Superior temporal gyrus (tissue), 1 donor: ENCODE data around the gene ALDH4A1.
A peak's percentile ranks its signal among the peaks of the same experiment; 100 is the strongest.

Source experiments
- DNase-seq: peaks from one replicate; pipeline ENCODE4 v3.0.0-alpha.2; 2016; ENCODE audit errors: extremely low spot score

ALDH4A1 gene

DNA sequence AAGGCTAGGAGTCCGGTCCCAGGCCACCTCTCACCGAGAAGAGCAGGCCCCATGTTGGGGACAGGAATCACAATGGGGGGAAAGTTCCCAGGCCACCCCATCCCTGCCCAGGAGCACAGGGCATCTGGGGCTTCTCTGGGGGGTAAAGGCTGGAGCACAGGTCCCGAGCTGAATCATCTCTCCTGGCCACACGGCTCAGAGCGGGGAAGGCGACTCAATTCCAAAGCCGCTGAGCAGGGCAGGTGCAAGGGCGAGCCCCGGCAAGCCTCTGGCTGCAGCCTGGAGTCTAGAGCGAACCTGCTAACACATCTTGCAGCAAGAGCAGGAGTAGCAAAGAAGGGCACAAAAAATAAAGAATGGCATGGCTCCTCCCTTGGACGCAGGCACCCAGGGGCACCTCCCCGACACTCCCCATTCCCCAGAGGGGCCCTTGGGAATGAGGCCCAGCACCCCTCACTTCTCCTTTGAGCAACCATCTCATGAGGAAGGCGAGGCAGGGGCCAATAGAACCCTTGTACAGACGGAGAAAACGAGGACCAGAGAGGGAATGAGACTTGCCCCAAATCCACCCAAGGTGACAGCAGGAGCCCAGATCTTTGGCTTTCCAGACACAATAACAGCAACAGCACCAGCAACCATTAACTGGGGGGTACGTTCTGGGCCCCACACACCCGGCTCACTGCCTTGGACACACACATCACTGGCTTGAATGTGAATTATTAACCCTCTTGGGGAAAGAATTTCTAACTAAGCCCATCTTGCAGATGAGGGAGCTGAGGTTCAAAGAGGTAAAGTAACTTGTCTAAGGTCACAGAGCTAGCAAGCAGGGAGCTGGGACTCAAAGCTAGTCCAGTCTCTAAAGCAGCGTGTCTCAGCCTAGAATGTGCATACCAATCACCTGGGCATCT lies 20.7 kb upstream of the ALDH4A1 start:
- no peak for DNase-seq

DNA sequence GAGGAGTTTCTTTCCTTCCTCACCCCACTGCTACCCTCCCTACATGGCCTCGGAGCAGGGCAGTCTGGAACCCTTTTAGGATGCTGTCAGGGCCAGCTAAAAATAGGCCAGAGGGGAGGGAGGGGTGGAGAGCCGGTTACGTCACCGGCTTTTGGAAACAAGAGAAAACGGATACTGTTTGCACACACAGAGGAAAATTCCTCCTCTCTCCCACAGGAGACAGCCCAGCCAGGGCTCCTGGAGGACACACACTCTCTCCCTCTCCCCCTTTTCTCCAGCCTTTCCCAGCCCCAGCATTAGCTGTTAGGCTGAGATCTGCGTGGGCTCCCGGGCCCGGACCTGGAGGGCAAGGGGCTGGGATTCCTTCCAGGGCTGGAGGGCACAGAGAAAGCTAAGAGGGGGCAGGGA lies 20.0 kb upstream of the ALDH4A1 start:
- peak; percentile 79 for DNase-seq

DNA sequence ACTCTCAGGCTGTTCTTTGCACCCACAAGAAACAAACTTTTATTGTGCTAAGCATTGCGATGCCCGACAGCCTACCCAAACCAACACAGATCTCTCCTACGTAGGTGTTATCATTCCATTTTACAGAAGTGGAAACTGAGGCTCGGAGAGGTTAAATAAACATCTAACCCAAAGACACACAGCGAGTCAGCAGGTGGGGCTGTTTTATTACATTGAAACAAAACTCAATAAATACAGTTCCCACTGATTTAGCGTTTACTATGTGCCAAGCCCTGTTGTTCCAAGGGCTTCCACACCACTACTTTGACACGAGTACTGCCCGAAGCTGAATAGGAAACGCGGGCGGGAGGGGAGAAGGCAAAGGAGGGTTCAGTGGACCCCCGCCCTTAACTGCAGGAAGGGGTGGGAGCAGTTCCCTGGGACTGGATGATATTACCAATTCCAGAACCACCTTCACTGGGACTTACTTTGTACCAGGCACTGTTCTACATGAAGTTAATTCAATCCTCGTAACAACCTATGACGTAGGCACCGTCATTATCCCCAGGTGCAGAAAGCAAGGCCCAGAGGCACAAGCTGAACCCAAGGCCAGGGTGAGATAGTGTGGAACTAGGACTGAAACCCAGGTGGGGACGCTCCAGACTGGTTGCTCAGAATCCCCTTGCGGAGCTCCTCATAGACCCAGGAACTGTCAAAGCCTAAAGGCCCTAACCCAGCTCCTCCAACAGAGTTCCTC lies 19.3 kb upstream of the ALDH4A1 start:
- peak; percentile 61 for DNase-seq

DNA sequence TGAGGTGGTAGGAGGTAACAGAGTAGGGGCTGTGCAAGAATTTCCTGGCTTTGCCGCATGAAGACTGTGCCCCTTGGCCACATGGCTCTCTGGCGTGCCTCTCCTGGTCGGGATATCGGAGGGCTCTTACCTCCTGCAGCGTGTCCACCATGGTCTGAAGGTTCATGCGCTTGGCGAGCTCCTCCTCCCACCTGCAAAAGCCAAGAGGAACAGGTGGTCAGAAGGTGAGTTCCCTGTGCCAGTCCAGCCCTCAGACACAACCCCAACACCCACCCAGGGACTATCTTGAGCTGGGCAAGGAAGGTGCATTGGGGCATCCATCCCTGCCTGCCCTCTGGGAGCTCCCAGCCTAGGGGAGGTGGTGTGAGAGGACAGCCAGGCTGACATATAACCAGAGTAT lies 18.6 kb upstream of the ALDH4A1 start:
- no peak for DNase-seq

DNA sequence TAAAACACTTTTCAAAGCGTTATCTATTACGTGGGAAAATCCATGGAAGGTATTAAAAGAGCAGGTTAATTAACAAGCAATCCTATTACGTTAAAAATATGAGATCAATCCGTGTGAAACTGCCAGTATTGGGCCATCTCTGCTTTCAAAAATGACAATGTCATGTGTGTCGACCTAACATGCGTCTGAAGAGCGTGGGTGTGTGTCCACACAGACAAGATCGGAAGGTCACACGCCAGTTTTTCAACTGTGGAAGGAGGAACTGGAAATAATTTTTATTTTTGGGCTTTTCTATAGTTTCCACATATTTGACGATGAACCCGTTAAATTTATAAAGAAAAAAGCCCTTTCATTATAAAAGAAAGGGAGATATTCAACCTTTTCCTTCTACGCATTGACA lies 17.6 kb upstream of the ALDH4A1 start:
- DNase-seq, result no peak

DNA sequence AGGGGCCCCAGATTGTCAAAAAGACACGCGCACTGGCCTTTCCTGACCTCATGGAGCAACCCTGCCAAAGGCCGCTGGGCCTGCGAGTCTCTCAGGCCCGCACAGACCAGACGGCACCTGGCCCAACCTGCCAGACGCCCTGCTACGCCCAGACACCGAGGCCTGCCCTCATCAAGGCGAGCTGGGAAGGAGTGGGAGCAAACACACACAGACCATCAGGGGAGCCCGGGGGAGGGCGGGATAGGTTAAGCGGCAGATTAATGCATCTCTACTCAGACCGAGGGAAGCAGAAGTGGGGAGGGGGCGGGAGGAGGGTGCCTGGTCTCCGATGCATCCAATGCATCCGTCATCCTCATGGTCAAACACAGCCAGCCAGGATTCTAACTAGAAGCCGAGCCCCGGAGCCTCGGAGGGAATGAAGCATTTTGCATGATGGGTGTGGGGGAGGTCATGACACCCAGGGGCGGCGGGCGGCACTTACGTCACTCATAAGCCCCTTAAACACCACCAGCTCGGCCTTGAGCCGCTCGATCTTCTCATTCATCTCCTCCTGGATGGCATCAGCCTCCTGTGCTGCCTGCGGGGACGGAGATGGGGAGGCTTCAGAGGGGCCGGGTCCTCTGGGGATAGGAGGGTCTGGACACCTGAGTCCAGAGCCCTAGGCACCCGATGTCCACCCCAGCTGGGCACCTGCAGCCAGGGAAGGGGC lies 17.0 kb upstream of the ALDH4A1 start:
- no peak for DNase-seq

DNA sequence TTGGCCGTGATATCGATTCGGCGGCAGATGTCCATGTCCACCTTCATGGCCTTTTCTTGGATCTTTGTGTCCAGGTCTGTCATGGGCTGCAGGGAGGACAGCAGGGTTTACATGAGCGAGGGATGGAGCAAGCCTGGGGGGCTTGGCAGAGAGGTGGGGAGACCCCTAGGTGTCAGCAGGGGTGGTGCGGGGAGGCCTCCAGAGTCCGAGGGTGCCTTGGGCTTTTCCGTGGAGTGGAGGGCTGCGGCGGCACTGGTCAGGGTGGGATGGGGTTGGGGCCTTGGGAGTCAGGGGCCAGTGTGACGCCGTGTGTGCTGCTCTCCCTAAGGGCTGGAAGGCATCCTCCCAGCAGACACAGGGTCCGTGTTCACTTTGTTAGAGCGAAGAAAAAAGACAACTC lies 16.1 kb upstream of the ALDH4A1 start:
- no peak for DNase-seq

DNA sequence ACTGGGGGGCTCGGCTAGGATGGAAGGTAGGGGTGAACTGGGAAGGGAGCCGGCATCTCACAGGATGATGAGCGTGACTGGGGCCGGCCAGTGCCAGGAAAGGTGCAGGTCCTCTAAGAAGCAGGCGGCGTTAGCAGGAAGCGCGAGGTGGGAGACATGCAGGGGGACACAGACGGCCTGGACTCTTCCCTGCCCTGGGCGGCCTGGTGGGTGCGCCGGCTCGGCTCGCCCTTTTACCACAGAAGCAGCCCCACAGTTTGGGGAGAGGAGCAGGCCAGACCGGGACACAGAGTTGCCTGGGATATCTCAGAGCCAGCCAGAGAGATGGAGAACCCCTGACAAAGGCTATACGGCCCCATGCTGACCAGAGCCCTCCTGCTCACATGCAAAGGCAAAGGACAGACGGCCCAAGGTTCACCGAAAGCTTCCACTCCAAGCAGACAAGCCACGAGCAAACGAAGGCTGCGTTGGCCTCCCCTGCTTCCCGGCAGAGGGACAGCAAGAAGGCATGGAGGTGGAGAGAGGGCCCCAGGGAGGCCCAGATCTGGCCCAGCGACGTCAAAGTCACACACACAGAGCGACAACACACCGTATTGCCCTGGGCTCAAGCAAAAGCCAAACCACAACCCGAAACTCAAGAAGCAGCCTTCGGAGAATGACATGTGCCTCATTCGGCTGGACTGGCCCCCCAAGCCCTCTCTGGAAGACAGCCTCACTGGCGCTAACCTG lies 14.9 kb upstream of the ALDH4A1 start:
- DNase-seq, result no peak

DNA sequence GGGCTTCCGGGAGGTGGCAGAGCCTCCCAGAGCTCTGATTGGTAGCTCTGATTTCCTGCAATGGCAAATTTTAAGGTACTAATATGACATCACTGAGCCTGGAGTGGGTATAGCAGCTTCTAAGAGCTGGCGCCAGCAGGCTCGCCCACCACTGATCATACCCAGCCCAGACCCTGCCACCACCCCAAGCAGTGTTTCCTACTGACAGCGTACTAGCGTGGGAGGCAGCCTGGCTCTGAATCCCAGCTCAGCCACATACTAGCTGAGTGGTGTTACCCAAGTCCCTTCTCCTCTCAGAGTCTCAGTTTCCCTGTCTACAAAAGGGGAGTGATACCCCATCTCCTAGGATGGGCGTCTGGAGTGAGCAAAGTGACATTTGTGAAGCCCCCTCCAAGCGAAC lies 13.0 kb upstream of the ALDH4A1 start:
- no peak for DNase-seq

DNA sequence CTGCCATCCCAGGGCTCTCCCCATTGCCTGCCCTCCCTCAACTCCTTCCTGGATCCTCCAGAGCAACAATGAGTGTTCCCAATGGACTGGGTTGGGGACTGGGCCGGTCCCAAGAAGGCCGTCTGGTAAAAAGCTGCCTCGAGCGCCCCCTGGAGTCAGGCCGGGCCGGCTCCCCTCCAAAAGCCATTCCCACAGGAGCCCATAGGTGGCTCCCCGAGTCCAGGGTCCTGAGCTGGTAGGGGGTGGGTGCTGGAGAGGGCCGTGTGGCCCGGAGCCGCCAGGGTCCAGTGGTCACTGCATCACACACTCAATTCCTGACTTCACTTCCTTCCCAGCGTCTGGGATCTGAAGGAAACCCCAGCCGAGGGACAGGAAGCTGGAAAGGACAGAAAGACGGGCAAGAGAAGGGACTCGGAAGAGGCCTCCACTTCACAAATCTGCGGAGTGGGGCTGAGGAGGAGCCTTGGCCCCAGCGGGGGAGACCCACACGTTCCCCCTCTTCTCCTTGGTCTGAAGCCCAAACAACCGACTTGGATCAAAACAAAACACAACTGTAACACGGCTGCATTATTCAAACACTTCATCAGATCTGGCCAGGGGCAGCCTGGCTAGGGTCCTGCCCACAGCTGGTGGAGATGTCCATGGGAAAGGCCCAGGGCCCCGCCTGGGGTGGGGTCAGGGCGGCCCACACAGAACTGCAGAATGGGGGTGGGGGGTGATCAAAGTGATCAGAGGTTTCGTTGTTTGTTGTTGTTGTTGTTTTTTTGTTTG lies 10.9 kb upstream of the ALDH4A1 start:
- peak; percentile 85 for DNase-seq

DNA sequence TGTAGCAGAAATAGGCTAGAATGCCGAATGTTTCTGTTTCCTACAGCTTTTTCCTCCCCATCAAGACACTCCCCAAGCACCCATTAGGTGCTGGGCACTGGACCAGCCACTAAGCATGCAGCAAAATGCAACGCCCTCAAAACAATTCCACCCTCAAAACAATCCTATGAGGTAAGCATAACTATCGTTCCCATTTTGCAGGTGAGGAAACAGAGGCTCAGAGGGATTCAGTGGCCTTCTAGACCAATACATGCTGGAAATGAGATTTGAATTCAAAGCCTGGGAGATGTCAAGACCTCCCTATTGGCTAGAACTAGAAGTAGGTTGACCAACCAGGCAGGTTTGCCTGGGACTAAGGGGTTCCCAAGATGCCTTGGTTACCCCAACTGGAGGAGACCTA lies 10.2 kb upstream of the ALDH4A1 start:
- no peak for DNase-seq

DNA sequence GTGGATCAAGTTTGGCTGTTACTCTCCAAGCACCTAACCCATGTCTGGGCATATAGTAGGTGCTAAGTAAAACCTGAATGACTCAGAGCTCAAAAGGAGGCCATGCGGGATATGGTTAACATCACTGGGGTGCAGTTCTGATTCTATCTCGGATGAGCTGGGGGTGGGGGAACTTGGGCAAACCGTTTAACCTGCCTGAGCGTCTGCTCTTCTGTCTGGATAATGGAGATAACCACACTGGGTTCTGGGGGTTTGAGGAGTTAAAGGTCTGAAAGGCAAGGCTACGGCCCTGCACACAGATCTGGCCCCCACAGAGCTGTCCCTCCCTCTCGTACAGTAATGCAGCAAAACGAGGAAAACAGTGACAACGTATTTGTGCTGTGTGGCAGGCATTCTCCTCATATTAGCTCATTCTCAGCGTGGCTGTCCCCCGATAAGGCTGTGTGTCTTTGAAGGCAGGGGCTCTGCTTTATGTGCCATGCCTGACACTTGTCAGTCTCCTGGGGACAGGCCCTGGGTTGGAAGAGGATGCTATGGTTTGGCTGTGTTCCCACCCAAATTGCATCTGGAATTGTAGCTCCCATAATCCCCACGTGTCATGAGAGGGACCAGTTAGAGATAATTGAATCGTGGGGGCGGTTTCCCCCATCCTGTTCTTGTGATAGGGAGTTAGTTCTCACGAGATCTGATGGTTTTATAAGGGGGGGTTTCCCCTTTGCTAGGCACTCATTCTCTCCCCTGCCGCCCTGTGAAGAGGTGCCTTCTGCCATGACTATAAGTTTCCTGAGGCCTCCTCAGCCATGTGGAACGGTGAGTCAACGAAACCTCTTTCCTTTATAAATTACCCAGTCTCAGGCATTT lies 6.8 kb upstream of the ALDH4A1 start:
- DNase-seq, result no peak

DNA sequence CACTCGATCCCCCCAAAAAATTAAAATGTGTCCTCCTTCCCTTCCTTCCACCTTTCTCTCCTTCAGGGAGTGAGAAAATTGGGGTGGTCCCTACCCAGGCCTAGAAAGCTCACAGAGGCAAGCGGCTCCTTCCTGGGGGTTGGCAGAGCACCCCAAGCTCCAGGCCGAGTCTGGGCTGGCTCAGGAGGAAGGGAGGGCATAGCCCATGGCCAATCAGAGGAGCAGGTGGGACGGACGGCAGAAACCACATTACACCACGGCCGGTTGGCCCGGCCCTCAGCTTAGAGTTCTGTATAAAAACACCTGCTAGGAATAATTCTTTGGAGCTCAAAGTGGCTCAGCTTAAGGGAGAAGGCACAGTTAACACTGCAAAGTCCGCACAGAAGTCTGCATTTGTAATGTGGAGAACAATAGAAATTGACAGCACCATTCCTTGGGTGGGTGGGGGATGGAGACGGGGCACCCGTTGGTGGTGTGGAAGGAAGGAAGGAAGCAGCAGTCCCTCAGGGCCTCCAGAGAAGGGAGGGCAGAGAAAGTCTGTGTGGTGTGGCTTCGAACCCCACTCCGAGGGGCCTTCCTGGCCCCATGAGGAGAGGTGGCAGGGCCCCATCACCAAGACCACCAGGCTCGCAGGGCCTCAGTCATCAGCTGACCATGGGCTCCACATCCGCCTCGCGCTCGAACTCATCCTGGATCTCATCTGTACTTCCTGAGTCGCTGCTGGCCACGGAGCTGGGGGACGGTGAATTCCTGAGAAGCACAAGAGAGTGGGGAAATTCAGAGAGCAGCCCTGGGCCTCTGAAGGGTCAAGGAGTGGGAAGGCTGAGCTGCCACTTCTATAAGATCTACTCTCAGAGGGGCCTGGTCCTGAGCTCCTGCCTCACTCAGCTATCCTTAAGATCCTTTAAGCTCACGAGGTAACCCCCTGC lies 5.8 kb upstream of the ALDH4A1 start:
- DNase-seq, result no peak

DNA sequence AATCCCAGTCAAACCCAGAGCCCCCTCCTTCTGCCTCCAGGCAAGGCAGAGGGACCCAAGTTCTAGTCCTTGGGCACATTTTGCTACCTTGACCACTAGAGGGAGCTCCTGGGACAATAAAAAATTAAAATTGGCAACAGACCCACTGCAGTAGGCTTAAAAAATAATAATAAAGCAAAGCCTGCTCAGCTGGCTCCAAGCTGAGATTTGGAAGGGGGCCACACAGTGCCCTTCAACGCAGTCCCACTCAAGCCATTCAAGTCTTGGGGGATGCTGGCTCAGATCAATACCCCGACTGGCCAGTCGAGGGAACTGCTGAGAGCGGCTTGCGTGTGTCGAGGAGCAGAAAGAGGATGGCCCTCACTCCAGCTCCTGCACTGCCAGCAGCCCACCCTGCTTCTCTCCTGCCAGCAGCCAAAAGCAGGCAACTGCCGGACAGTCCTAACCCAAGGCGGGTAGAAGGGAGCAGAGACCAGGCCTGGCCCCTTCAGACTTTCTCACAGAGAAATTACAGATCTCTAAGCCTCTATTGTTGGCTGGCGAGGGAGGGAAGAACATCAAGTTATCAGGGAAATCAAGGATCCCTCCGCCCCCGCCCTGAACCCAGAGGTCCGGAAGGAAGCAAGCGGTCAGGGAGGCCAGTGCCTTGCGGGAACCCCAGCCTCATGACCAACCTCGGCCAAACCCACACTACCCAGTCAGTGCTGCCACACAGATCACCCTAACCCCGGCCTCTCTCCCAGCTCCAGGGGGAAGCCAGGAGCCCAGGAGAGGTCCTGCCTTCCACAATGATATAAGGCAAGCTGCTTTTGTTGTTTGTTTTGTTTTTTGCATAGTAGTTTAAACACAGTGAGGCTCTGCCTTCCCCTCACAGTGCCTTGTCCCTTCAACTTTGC lies 4.9 kb upstream of the ALDH4A1 start:
- DNase-seq, result peak; percentile 91

DNA sequence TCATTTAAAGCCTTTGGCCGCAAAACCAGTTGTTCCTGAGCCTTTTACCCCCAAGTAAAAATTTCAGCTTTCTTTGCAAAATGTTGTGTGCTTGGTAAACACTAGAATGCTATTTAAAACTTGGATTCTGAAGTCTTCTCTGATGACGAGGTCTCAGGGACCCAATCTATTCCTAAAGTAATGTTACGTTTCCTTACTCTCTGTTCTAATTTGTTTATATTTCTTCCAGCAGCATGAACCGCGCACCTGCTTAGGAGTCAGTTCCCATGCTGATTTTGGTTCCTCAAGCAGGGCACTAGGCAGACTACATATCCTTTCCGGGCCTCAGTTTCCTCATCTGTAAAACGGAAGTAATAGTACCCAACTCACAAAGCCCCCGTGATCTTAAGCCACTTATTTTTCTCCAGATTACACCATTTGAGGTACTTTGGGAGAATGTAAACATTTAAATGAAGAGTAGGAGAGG lies 969 bp upstream of the ALDH4A1 start:
- DNase-seq, result no peak

DNA sequence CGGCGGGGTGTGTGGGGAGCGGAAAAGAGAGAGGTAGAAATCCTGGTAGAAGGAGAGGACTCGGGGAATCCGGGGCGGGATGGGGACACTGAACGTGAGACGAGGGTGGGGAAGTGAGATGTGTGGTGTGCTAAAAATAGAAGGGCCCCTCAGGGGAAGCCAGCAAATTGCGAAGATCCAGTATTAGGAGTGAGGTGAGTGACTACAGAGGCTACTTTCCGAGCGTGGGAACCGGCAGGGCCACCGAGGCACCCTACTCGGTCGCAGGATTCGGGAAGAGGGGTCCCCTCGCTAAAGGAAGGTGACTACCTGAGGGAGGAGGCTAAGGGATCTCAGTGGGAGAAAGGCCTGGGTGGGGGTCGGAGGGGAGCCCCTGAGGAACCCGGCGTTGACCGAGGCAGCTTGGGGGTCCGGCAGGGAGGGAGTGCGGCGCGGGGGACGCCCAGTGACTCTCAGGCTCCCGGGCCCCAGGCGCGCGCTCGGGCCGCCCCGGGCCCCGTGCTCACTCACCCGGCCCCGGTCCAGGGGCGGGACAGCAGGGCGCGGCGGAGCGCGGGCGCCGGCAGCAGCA lies 318 bp downstream of the ALDH4A1 start:
- no peak for DNase-seq

DNA sequence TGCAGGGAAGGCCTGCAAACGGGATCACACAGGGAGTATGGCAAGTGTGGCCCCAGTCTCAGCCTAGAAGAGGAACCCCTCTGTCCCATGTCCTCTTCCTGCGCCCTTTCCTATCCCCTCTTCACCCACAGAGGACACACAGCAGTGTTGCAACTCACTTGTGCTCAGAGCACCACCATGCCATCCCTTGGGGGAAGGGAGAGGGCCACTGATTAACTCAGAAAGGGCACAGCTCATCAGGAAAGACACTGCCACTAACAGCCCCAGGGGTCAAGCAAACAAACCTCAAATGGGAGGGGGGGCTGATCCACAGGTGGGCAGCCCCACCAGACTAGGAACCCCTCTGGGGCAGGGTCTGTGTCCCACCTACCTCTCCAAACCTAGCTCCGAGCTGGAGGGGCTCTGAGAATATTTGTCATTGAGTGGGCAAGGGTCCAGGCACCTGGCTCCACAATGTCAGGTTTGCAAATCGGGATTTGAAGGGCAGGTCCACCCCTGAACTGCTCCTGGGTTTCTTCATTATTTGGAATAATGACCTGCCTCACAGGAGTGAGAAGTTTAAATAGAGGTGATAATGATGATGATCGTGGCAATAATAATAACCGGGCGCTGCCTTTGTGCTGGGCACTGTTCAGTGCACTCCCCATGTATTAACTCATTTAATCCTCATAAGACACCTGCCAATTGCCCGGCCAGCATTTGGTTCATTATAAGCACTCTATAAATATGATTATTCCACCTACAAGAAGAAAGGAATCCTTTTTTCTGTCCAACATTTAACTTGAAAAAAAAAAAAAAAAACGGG lies 1.0 kb downstream of the ALDH4A1 start:
- DNase-seq, result no peak
